ENCODE measurements around the gene MRPS25. TPM values are rescaled to one million over a fixed set of nuclear protein-coding genes. Genes with fewer than 3 reads are reported as not detected.
A peak's percentile ranks its signal among the peaks of the same experiment; 100 is the strongest.

MRPS25 gene
- total and polyA plus RNA-seq, 9 of the 15 experiments (the other 6 are each of a cell fraction or from before 2014, with no cell fraction given) = 34.3 to 129 (median 78.2) TPM

- TF ChIP-seq ARID4B (CRISPR knock-in tag; IDR thresholded peaks at IDR 0.05) (no peak), ZMIZ1 (IDR thresholded peaks at IDR 0.05; ENCODE audit: low read depth in 2 of 2, low read length in 2 of 2) (no peak), RBM22 (IDR thresholded peaks at IDR 0.05; ENCODE audit: low read depth, low read length, poor library complexity, severe bottlenecking) (peak; percentile 31), ZNF79 (CRISPR knock-in tag; IDR thresholded peaks at IDR 0.05; ENCODE audit: low read depth) (no peak), ILF3 (IDR thresholded peaks at IDR 0.05; ENCODE audit: borderline replicate concordance) (no peak), ZBTB9 (CRISPR knock-in tag; IDR thresholded peaks at IDR 0.05) (no peak), NFXL1 (CRISPR knock-in tag; IDR thresholded peaks at IDR 0.05) (no peak), TCFL5 (CRISPR knock-in tag; conservative IDR thresholded peaks at IDR 0.05) (no peak), ZNF707 (CRISPR knock-in tag; conservative IDR thresholded peaks at IDR 0.05) (no peak), FOXO4 (CRISPR knock-in tag; IDR thresholded peaks at IDR 0.05) (no peak), LEF1 (IDR thresholded peaks at IDR 0.05) (no peak), ZNF586 (CRISPR knock-in tag; conservative IDR thresholded peaks at IDR 0.05) (no peak), PATZ1 (CRISPR knock-in tag; IDR thresholded peaks at IDR 0.05; ENCODE audit: borderline replicate concordance) (no peak), MIER1 (IDR thresholded peaks at IDR 0.05; ENCODE audit: low read depth) (no peak)
Observed at GRCh38 chr3:15043408-15044171, 21.5 kb downstream of the MRPS25 start (continued).

Data from K562 (cell line).